Left ventricle myocardium inferior (tissue), 1 donor: ENCODE data around the gene SYTL3. TPM values are rescaled to one million over a fixed set of nuclear protein-coding genes. Genes with fewer than 3 reads are reported as not detected.
A peak's percentile ranks its signal among the peaks of the same experiment; 100 is the strongest.

Experiments
- DNase-seq: peaks from one replicate; pipeline ENCODE4 v3.0.0-alpha.2; 2020
- H3K27ac ChIP-seq: fragments of 200-600 bp; replicated peaks from 2 replicates; pipeline ENCODE4 v1.8.0; 2021
- H3K27me3 ChIP-seq: fragments of 200-600 bp; 2 replicates; pipeline ENCODE4 v1.8.0; 2021; ENCODE audit warnings: low read depth
- H3K36me3 ChIP-seq: fragments of 200-600 bp; 2 replicates; pipeline ENCODE4 v1.8.0; 2021
- H3K4me1 ChIP-seq: fragments of 200-600 bp; 2 replicates; pipeline ENCODE4 v1.8.0; 2021
- H3K4me3 ChIP-seq: fragments of 200-600 bp; 2 replicates; pipeline ENCODE4 v1.8.0; 2021; ENCODE audit warnings: mild to moderate bottlenecking, moderate library complexity
- H3K9me3 ChIP-seq: fragments of 200-600 bp; replicated peaks from 2 replicates; pipeline ENCODE4 v1.8.0; 2021
- CTCF ChIP-seq: fragments of 200-600 bp; IDR thresholded peaks from 2 replicates; pipeline ENCODE4 v1.8.0; 2021; ENCODE audit warnings: antibody characterized with exemption, mild to moderate bottlenecking, borderline replicate concordance
- intact Hi-C: fragments of 100-400 bp; cut with micrococcal nuclease; formaldehyde crosslinking; loops from one replicate; pipeline ENCODE4 v1.11.0; 2022
- total RNA-seq: library from RNA; stranded (reverse); fragmentation: NEBNext Ultra II Directional; extraction: Animal tissue kit (Norgen Biotek cat#: 25700); gene quantifications from one replicate; pipeline ENCODE4 v1.2.1, GENCODE V29; 2021
- donor health status: DM: no; HTN: yes; CAD: no; lungs with severe emphysema.

Gene SYTL3
- total RNA-seq, 1 donor from 2014 or later, result 11.2 TPM

GRCh38 chr6:158760618-158761250 lies 110.9 kb downstream of the SYTL3 start:
- no peaks in the 10 kb centered on the region for H3K27me3 ChIP-seq
- no peak for TF ChIP-seq CTCF
- H3K4me3 ChIP-seq, result no peak overlapping the region
- peaks cover 22% of the 10 kb centered on the region for H3K36me3 ChIP-seq
- peaks cover 17% of the 10 kb centered on the region for H3K4me1 ChIP-seq
- no peak overlapping the region for H3K27ac ChIP-seq
- DNase-seq, result no peak
- H3K9me3 ChIP-seq, result no peaks in the 10 kb centered on the region
- intact Hi-C loops, result no loop called here

- no peak for DNase-seq
- Histone ChIP-seq H3K27me3 (no peaks in the 10 kb centered on the region), H3K27ac (no peak overlapping the region), H3K36me3 (peaks cover 33% of the 10 kb centered on the region), H3K4me3 (no peak overlapping the region), H3K9me3 (no peaks in the 10 kb centered on the region), H3K4me1 (peaks cover 17% of the 10 kb centered on the region)
- TF ChIP-seq CTCF, result no peak
- intact Hi-C loops, result no loop called here
Measured at GRCh38 chr6:158761746-158762145, 111.9 kb downstream of the SYTL3 start.

GRCh38 chr6:158762787-158763433 lies 113.1 kb downstream of the SYTL3 start:
- TF ChIP-seq CTCF, result no peak
- H3K4me1 ChIP-seq, result peaks cover 28% of the 10 kb centered on the region
- intact Hi-C loops, result no loop called here
- H3K4me3 ChIP-seq, result no peak overlapping the region
- H3K36me3 ChIP-seq, result peaks cover 38% of the 10 kb centered on the region
- H3K27me3 ChIP-seq, result no peaks in the 10 kb centered on the region
- no peak for DNase-seq
- H3K27ac ChIP-seq, result peak overlapping the region; percentile 19
- no peaks in the 10 kb centered on the region for H3K9me3 ChIP-seq

DNA sequence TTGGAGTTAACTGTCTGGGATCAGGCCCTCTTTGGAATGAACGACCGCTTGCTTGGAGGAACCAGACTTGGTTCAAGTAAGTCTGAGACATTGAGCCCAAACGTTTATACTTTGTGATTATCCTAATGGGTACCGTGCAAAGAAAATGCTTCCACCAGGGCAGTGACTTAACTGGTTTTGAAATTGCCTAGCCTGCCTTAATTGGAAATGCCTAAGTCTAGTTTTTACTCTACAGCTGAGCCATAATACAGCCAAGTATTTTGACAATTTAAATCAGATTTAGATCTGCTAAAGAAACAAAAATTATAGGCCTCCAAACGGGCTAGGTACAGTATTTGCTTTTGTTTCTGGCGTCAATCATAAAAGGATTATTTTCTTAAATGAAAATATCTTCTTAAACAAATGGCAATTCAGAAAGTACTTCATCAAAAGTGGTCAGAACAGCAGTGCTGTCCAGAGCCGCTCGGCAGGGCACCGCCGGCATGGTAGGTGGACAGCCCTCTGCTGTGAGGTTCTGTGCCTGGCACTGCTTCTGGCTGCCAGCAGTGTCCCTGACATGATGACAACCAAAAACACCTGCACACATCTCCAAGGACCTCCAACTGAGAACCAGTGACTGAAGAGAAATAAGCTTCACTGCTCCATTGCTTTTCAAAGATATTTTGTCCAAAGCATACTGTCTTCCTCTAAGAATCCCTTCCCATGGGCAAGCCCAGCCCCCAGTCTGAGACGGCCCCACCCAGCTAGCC lies 113.8 kb downstream of the SYTL3 start:
- no peak for TF ChIP-seq CTCF
- H3K36me3 ChIP-seq, result peaks cover 45% of the 10 kb centered on the region
- H3K27ac ChIP-seq, result no peak overlapping the region
- no peak overlapping the region for H3K4me3 ChIP-seq
- H3K4me1 ChIP-seq, result peaks cover 29% of the 10 kb centered on the region
- no peak for DNase-seq
- no peaks in the 10 kb centered on the region for H3K9me3 ChIP-seq
- intact Hi-C loops, result no loop called here
- no peaks in the 10 kb centered on the region for H3K27me3 ChIP-seq

DNA sequence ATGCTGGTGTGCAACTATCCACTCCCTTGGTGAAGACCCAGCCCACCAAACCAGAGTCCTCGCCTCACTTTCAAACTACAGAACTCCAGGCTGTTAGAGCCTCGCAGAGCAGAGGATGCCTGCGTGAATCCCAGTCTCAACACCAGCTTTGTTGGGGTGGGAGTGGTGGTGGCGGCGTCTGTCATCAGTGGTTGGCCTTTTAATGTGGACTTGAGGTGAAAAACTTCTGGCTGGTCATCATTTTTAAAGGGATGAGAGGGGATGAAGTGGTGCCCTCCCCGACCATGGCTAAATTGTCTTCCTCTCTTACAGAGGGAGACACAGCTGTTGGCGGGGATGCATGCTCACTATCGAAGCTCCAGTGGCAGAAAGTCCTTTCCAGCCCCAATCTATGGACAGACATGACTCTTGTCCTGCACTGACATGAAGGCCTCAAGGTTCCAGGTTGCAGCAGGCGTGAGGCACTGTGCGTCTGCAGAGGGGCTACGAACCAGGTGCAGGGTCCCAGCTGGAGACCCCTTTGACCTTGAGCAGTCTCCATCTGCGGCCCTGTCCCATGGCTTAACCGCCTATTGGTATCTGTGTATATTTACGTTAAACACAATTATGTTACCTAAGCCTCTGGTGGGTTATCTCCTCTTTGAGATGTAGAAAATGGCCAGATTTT lies 114.5 kb downstream of the SYTL3 start:
- TF ChIP-seq CTCF, result no peak
- H3K4me1 ChIP-seq, result peaks cover 36% of the 10 kb centered on the region
- H3K9me3 ChIP-seq, result no peaks in the 10 kb centered on the region
- no peaks in the 10 kb centered on the region for H3K27me3 ChIP-seq
- H3K27ac ChIP-seq, result no peak overlapping the region
- no peak overlapping the region for H3K4me3 ChIP-seq
- H3K36me3 ChIP-seq, result peaks cover 52% of the 10 kb centered on the region
- intact Hi-C loops, result no loop called here
- DNase-seq, result no peak
